Upper lobe of left lung (tissue), 4 donors: ENCODE results near the gene TBC1D14.

ENCODE experiments used
- EP300 ChIP-seq, 4 donors: sonication (generic); formaldehyde crosslinking; IDR thresholded peaks; one replicate each; pipeline ENCODE4 v1.5.1; 2017; ENCODE audit warnings: antibody characterized with exemption in 4 of 4, control low read depth in 2 of 4
- POLR2AphosphoS5 ChIP-seq, 2 donors: sonication (generic); formaldehyde crosslinking; IDR thresholded peaks; one replicate each; pipeline ENCODE4 v1.5.1; 2017; ENCODE audit warnings: antibody characterized with exemption in 2 of 2
- TF ChIP-seq, protein P1 (sequence below), 6 experiments: fragments of 450-650 bp in 4 of 6; fragments of 200-600 bp in 2 of 6; sonication (generic) in 2 of 6; IDR thresholded peaks; one replicate each; pipeline ENCODE4 v1.5.1; 2016 to 2019; ENCODE audit warnings: antibody characterized with exemption in 6 of 6

DNA sequence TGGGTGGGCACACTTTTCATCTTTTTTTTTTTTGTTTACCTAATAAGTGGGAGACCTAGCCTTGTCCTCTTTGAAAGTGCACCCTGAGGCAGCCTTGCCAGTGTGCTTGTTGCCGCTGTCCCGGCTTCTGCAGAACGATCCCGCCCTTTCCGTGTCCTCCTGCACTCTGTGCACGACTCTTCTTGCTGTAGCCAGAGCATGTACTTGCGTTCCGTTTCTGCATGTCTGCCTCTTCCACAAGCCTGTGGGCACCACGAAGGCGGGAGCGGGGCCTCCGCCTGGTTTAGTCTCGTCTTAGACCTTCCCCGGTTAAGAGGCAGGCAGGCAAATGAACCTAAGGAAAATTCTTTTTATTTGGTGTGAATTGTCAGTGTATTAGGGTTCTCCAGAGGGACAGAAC, 32.6 kb upstream of the TBC1D14 start:
- TF ChIP-seq, protein P1, sequence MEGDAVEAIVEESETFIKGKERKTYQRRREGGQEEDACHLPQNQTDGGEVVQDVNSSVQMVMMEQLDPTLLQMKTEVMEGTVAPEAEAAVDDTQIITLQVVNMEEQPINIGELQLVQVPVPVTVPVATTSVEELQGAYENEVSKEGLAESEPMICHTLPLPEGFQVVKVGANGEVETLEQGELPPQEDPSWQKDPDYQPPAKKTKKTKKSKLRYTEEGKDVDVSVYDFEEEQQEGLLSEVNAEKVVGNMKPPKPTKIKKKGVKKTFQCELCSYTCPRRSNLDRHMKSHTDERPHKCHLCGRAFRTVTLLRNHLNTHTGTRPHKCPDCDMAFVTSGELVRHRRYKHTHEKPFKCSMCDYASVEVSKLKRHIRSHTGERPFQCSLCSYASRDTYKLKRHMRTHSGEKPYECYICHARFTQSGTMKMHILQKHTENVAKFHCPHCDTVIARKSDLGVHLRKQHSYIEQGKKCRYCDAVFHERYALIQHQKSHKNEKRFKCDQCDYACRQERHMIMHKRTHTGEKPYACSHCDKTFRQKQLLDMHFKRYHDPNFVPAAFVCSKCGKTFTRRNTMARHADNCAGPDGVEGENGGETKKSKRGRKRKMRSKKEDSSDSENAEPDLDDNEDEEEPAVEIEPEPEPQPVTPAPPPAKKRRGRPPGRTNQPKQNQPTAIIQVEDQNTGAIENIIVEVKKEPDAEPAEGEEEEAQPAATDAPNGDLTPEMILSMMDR (IDR thresholded peaks at IDR 0.05): no peak
- TF ChIP-seq EP300 (IDR thresholded peaks at IDR 0.05) (no peak), POLR2AphosphoS5 (IDR thresholded peaks at IDR 0.05) (no peak)
